ENCODE results near the gene TCF4.

Gene TCF4

GRCh38 chr18:55421615-55422419, 166.2 kb downstream of the TCF4 start:
- Mint-ChIP-seq H3K27me3 (peaks cover 11% of the 10 kb centered on the region), H3K27ac (no peak overlapping the region), H3K4me3 (no peak overlapping the region), H3K9me3 (no peaks in the 10 kb centered on the region), H3K4me1 (ENCODE audit: low read depth) (peaks cover 4% of the 10 kb centered on the region), H3K36me3 (ENCODE audit: low read depth) (no peaks in the 10 kb centered on the region)
- no peak for DNase-seq

- no peak overlapping the region for H3K27ac Mint-ChIP-seq
Observed at GRCh38 chr18:55421308-55421614, 166.7 kb downstream of the TCF4 start.

GRCh38 chr18:55420665-55421307, 167.2 kb downstream of the TCF4 start:
- H3K27ac Mint-ChIP-seq, result no peak overlapping the region
- peaks cover 4% of the 10 kb centered on the region for H3K4me1 Mint-ChIP-seq (ENCODE audit: low read depth)
- no peaks in the 10 kb centered on the region for H3K9me3 Mint-ChIP-seq
- no peak overlapping the region for H3K4me3 Mint-ChIP-seq
- peaks cover 11% of the 10 kb centered on the region for H3K27me3 Mint-ChIP-seq
- no peak for DNase-seq
- no peaks in the 10 kb centered on the region for H3K36me3 Mint-ChIP-seq (ENCODE audit: low read depth)

More at GRCh38 chr18:55421308-55421614, 166.7 kb downstream of the TCF4 start:
- Mint-ChIP-seq H3K4me1 (ENCODE audit: low read depth) (peaks cover 4% of the 10 kb centered on the region), H3K36me3 (ENCODE audit: low read depth) (no peaks in the 10 kb centered on the region), H3K27me3 (peaks cover 11% of the 10 kb centered on the region), H3K4me3 (no peak overlapping the region), H3K9me3 (no peaks in the 10 kb centered on the region)
- no peak for DNase-seq

GRCh38 chr18:55419947-55420664, 167.9 kb downstream of the TCF4 start:
- Mint-ChIP-seq H3K27ac (no peak overlapping the region), H3K4me1 (ENCODE audit: low read depth) (peaks cover 4% of the 10 kb centered on the region), H3K9me3 (no peaks in the 10 kb centered on the region), H3K36me3 (ENCODE audit: low read depth) (no peaks in the 10 kb centered on the region), H3K4me3 (no peak overlapping the region), H3K27me3 (peaks cover 11% of the 10 kb centered on the region)
- no peak for DNase-seq

GRCh38 chr18:55419132-55419946, 168.7 kb downstream of the TCF4 start:
- Mint-ChIP-seq H3K27ac (no peak overlapping the region), H3K4me1 (ENCODE audit: low read depth) (peaks cover 4% of the 10 kb centered on the region), H3K4me3 (no peak overlapping the region), H3K9me3 (no peaks in the 10 kb centered on the region), H3K27me3 (peaks cover 11% of the 10 kb centered on the region), H3K36me3 (ENCODE audit: low read depth) (no peaks in the 10 kb centered on the region)
- DNase-seq, result no peak

- H3K36me3 Mint-ChIP-seq (ENCODE audit: low read depth), result no peaks in the 10 kb centered on the region
- no peak for DNase-seq
- no peak overlapping the region for H3K27ac Mint-ChIP-seq
- no peak overlapping the region for H3K4me3 Mint-ChIP-seq
- peaks cover 4% of the 10 kb centered on the region for H3K4me1 Mint-ChIP-seq (ENCODE audit: low read depth)
- H3K27me3 Mint-ChIP-seq, result peaks cover 11% of the 10 kb centered on the region
- H3K9me3 Mint-ChIP-seq, result no peaks in the 10 kb centered on the region
Observed at GRCh38 chr18:55418439-55418838, 169.6 kb downstream of the TCF4 start.

- DNase-seq, result no peak
- Mint-ChIP-seq H3K4me1 (ENCODE audit: low read depth) (peaks cover 4% of the 10 kb centered on the region), H3K36me3 (ENCODE audit: low read depth) (no peaks in the 10 kb centered on the region), H3K9me3 (no peaks in the 10 kb centered on the region), H3K27ac (no peak overlapping the region), H3K27me3 (peaks cover 11% of the 10 kb centered on the region), H3K4me3 (no peak overlapping the region)
Observed at GRCh38 chr18:55416791-55417190, 171.2 kb downstream of the TCF4 start.

GRCh38 chr18:55415258-55415871, 172.6 kb downstream of the TCF4 start:
- H3K36me3 Mint-ChIP-seq (ENCODE audit: low read depth), result no peaks in the 10 kb centered on the region
- no peaks in the 10 kb centered on the region for H3K4me1 Mint-ChIP-seq (ENCODE audit: low read depth)
- no peak overlapping the region for H3K27ac Mint-ChIP-seq
- DNase-seq, result peak; percentile 76
- no peak overlapping the region for H3K4me3 Mint-ChIP-seq
- H3K9me3 Mint-ChIP-seq, result no peaks in the 10 kb centered on the region
- H3K27me3 Mint-ChIP-seq, result peaks cover 5% of the 10 kb centered on the region

- Mint-ChIP-seq H3K4me1 (ENCODE audit: low read depth) (no peaks in the 10 kb centered on the region), H3K4me3 (no peak overlapping the region), H3K27ac (no peak overlapping the region), H3K9me3 (no peaks in the 10 kb centered on the region), H3K27me3 (no peaks in the 10 kb centered on the region), H3K36me3 (ENCODE audit: low read depth) (no peaks in the 10 kb centered on the region)
- DNase-seq, result no peak
Observed at GRCh38 chr18:55414475-55414874, 173.5 kb downstream of the TCF4 start.

- Mint-ChIP-seq H3K4me3 (no peak overlapping the region), H3K9me3 (no peaks in the 10 kb centered on the region), H3K27me3 (no peaks in the 10 kb centered on the region), H3K4me1 (ENCODE audit: low read depth) (no peaks in the 10 kb centered on the region), H3K36me3 (ENCODE audit: low read depth) (no peaks in the 10 kb centered on the region), H3K27ac (no peak overlapping the region)
- no peak for DNase-seq
Observed at GRCh38 chr18:55413474-55413873, 174.5 kb downstream of the TCF4 start.

GRCh38 chr18:55407774-55408535, 180.0 kb downstream of the TCF4 start:
- no peak overlapping the region for H3K4me3 Mint-ChIP-seq

GRCh38 chr18:55407191-55407590, 180.8 kb downstream of the TCF4 start:
- no peak for DNase-seq
- Mint-ChIP-seq H3K4me3 (no peak overlapping the region), H3K9me3 (no peaks in the 10 kb centered on the region), H3K4me1 (ENCODE audit: low read depth) (no peaks in the 10 kb centered on the region), H3K27me3 (no peaks in the 10 kb centered on the region), H3K36me3 (ENCODE audit: low read depth) (no peaks in the 10 kb centered on the region), H3K27ac (no peak overlapping the region)

More at GRCh38 chr18:55407774-55408535, 180.0 kb downstream of the TCF4 start:
- H3K36me3 Mint-ChIP-seq (ENCODE audit: low read depth), result no peaks in the 10 kb centered on the region
- H3K9me3 Mint-ChIP-seq, result no peaks in the 10 kb centered on the region
- no peak overlapping the region for H3K27ac Mint-ChIP-seq
- no peaks in the 10 kb centered on the region for H3K27me3 Mint-ChIP-seq
- DNase-seq, result no peak
- no peaks in the 10 kb centered on the region for H3K4me1 Mint-ChIP-seq (ENCODE audit: low read depth)

GRCh38 chr18:55406451-55406991, 181.5 kb downstream of the TCF4 start:
- no peak overlapping the region for H3K27ac Mint-ChIP-seq
- H3K4me3 Mint-ChIP-seq, result no peak overlapping the region
- H3K9me3 Mint-ChIP-seq, result no peaks in the 10 kb centered on the region
- no peak for DNase-seq
- no peaks in the 10 kb centered on the region for H3K4me1 Mint-ChIP-seq (ENCODE audit: low read depth)
- H3K27me3 Mint-ChIP-seq, result no peaks in the 10 kb centered on the region
- no peaks in the 10 kb centered on the region for H3K36me3 Mint-ChIP-seq (ENCODE audit: low read depth)
